ENCODE results near the gene PRKCE.

PRKCE gene

DNA sequence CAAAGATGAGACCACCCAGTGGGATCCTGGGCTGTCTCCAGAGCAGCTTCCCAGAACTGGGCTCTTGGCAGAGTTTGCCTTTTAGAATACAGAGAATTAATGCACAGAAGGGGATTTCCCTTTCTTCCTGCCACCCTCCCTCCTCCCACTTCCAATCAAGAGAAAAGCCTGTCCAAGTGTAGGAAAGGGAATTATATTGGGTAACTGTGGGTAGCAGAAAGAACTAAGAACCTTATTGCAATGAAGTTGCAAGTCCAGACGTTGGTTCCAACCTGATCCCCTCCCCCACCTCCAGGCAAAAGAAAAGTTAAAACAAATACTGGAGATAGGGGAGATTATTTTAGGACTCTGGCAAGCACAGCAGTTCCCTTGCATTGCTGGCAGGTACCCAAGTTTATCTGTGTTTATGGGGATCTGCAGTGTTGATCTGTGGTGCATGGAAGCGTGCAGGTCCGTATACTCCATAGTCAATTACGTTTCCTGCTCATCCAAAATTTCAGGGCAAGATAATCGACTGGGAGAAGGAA is 114.3 kb downstream of the PRKCE start:
- no peak for TF ChIP-seq JUND (IDR thresholded peaks at IDR 0.05; ENCODE audit: low read depth)
- peak in 1 of 2 experiments; percentile 55 for DNase-seq (ENCODE audit: low read depth in 1 of 2, low spot score in 1 of 2)
- in situ Hi-C loops (cut with HindIII; ENCODE audit: low pct_unique_long_range_greater_than_20kb, low sequenced_read_pairs) = no loop called here

DNA sequence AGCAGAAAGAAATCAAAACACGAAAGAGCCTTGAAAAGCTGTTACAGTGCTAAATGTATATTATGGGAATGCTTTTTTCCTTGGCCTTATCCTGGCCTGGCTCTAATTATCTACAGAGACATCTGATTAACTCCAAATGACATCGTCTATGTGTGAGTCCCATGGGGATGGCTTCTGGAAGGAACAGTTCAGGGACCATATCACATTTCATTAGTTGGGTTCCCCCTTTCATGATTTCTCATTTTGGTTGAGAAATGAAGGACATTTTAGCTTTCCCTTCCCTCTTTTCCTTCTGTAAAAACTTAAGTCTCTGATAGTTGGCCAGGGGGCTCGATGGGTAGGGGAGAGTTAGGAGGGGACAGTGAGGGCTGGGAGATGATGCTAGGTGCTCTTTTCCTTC is 116.7 kb downstream of the PRKCE start:
- in situ Hi-C loops (cut with HindIII; ENCODE audit: low pct_unique_long_range_greater_than_20kb, low sequenced_read_pairs) = no loop called here
- DNase-seq (ENCODE audit: low read depth in 1 of 2, low spot score in 1 of 2) = no peak
- TF ChIP-seq JUND (IDR thresholded peaks at IDR 0.05; ENCODE audit: low read depth) = no peak

DNA sequence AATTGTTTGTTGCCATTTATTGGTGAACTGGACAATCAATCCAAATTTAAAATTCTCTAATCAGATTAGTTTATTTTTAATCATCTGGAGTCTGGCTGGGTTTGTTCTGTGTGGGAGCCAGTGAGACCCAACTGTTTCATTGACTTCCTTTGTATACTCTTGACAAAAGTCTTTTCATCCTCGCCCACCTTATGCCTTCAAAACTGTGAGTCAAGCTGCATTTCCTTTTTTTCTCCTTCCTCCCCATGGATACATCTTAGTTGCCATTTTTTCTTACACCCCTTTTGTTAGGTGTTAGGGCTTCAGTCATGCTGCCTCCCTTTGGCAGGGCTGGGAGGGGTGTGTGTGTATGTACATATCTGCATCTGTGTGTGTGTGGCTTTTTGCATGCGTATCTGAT is 117.6 kb downstream of the PRKCE start:
- no peak for TF ChIP-seq JUND (IDR thresholded peaks at IDR 0.05; ENCODE audit: low read depth)
- in situ Hi-C loops (cut with HindIII; ENCODE audit: low pct_unique_long_range_greater_than_20kb, low sequenced_read_pairs) = no loop called here
- DNase-seq (ENCODE audit: low read depth in 1 of 2, low spot score in 1 of 2) = no peak

DNA sequence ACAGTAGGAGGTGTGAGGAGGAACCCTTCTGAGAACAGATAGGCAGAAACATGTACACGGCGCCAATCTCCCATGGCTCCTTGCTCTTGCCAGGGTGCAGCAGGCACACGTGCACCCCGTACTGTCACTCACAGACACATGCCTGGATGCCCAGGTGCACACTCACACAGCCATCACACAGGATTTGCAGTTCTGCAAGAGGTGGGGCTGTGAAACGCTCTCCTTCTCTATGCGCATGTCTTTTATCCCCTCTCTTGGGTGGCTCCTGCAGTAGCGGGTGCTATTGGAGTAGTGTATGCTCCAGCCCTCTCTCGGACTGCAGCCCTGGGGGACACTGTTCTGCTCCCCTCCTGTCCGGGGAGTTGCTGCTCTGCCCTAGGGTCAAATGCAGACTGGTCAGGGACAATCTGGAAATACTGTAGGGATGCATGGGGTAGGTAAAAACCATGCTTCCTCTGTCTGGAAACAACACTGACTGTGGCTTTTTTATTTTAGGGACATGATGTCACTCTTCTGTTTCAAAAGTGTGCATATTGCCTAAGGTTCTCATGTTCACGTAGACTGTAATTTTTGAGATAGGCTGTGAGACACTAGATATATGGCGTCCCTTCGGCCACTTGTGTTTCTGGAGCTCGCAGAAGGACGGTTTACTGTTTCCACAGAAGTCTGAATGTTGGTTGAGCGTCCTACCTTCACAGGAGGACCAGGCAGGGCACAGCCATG is 118.5 kb downstream of the PRKCE start:
- no peak for DNase-seq (ENCODE audit: low read depth in 1 of 2, low spot score in 1 of 2)
- TF ChIP-seq JUND (IDR thresholded peaks at IDR 0.05; ENCODE audit: low read depth) = no peak
- in situ Hi-C loops (cut with HindIII; ENCODE audit: low pct_unique_long_range_greater_than_20kb, low sequenced_read_pairs) = no loop called here

DNA sequence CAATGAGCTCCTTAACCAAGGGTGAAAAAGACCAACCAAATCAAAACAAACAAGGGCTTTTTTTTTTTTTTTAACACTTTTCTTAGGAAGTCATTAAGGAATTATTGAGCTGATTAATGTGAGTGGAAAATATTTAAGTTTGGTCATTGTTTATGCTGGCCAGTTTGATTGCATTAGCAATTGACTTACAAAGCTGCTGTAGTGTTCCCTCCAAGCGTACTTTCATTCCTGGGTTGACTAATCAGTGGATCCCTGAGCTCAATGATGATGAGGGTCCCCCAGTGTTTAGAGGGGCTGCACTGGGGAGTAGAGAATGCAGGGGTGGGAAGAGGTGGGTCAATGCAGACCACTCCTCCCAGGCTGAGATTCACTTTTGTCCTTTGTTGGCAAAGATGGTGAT is 119.3 kb downstream of the PRKCE start:
- in situ Hi-C loops (cut with HindIII; ENCODE audit: low pct_unique_long_range_greater_than_20kb, low sequenced_read_pairs) = no loop called here
- no peak for DNase-seq (ENCODE audit: low read depth in 1 of 2, low spot score in 1 of 2)
- TF ChIP-seq JUND (IDR thresholded peaks at IDR 0.05; ENCODE audit: low read depth) = no peak

DNA sequence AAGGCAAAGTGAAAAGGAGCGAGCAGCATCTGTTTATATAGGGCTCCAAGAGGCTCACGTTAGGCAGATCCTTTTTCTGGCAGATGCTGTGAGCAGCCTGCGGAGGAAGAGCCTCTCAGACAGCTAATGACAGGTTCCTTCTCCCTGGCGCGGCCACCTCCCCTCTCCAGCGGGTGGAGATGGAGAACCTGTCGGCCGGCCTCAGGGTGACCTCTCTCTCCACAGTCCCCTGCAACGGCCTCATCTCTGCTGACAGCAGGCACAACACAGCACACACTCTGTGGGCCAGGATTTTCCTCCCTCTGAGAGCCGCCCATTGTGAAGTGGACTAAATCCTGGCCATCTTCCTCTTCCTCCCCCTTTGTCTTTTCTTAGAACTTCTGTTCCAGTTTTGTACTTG is 119.8 kb downstream of the PRKCE start:
- no peak for TF ChIP-seq JUND (IDR thresholded peaks at IDR 0.05; ENCODE audit: low read depth)
- DNase-seq (ENCODE audit: low read depth in 1 of 2, low spot score in 1 of 2) = peak in 1 of 2 experiments; percentile 26
- in situ Hi-C loops (cut with HindIII; ENCODE audit: low pct_unique_long_range_greater_than_20kb, low sequenced_read_pairs) = no loop called here

DNA sequence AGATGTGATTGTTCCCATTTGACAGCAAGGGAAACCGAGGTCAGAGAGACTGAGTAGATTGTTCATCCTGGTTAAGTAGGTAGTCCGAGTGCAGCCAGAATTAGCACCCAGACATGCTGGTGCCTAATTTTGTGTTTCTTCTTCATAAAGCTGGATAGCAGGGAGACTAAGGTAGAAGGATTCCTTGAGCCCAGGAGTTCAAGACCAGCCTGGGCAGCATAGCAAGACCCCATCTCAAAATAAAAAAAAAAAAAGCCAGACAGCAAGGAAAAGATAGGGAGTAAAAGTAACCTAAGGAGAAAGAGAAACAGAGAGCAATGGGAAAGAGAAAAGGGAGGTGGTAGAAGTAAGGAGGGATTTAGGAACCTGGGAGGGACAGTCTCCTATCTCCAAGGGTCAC is 120.6 kb downstream of the PRKCE start:
- no peak for TF ChIP-seq JUND (IDR thresholded peaks at IDR 0.05; ENCODE audit: low read depth)
- DNase-seq (ENCODE audit: low read depth in 1 of 2, low spot score in 1 of 2) = no peak
- in situ Hi-C loops (cut with HindIII; ENCODE audit: low pct_unique_long_range_greater_than_20kb, low sequenced_read_pairs) = no loop called here

DNA sequence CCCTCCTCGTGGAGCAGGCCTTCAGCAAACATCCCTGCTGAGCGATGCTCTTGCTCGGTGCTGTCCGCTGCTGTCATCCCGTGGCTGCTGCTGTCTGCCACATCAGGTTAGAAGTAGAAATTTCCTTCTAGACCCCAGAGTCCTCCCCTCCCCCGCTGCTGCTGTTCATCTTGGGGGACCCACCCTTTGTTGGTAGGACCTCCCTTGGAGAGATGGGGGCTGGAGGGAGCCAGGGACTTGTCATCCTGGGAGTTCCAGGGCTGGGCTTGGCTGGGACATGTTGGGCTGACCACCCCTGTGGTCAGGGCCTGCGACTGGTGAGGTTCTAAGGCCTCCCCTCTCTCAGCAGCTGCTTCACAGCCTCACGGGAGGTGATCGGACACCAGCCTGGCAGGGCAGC is 122.4 kb downstream of the PRKCE start:
- DNase-seq (ENCODE audit: low read depth in 1 of 2, low spot score in 1 of 2) = no peak
- TF ChIP-seq JUND (IDR thresholded peaks at IDR 0.05; ENCODE audit: low read depth) = no peak
- in situ Hi-C loops (cut with HindIII; ENCODE audit: low pct_unique_long_range_greater_than_20kb, low sequenced_read_pairs) = no loop called here

DNA sequence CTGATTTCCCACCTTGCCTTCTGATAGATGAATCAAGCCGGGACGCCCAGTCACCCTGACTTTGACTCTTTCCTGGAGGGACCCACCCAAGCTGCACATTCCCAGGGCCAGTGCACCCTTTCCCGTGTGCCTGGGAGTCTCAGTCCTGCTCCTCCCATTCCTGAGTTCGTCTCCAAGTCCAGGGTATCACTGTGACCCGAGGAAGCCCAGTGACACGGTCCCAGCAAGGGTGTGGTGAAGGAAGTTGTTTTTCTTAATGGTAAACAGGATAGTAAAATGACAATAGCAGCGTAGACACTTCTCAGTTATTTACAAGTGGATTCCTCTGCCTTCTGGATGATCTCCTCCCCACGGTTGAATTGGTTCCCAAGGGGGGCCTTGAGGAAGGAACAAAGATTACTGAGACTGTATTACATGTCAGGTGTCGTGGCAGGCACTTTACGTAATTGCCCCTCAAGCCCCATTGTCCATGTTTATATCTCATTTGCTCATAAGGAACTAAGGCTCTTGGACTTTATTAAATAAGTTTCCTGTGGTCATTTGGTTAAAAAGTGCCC is 123.3 kb downstream of the PRKCE start:
- no peak for TF ChIP-seq JUND (IDR thresholded peaks at IDR 0.05; ENCODE audit: low read depth)
- in situ Hi-C loops (cut with HindIII; ENCODE audit: low pct_unique_long_range_greater_than_20kb, low sequenced_read_pairs) = no loop called here
- no peak for DNase-seq (ENCODE audit: low read depth in 1 of 2, low spot score in 1 of 2)

DNA sequence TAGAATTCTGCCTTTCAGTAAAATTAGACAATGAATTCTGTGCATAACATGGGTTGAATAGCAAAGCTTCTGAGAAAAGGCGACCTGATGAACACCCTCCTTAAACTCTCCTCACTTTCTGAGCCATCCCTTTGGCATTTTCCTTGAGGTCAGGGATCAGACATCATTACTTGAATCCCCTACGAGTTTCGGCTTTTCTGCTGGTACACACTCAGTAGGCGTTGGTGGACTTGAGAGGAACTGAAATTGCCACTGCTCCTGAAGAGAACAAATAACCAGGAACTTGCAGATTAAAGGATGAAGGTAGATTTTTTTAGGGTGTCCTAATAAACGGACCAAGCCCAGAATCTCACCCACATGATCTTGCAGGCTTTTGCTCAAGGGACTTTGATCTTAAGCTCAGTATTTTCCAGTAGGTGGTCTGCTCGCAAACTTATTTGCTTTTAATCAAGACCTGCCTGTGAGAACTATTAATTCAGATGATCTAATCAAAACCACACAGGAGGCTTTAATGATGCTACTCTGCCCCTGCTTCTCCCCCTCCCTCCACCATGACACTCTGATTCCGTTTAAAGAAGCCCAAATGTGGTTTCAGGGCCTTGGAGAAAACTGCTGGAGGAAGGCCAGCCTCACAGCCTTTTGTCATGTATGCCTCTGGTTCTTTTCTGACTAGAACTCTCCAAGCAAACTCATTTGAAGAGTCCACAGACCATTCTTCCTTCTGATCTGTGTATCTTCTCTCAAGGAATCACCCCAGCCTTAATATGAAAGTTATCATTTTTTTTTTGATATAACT is 124.9 kb downstream of the PRKCE start:
- DNase-seq (ENCODE audit: low read depth in 1 of 2, low spot score in 1 of 2) = no peak
- in situ Hi-C loops (cut with HindIII; ENCODE audit: low pct_unique_long_range_greater_than_20kb, low sequenced_read_pairs) = no loop called here
- TF ChIP-seq JUND (IDR thresholded peaks at IDR 0.05; ENCODE audit: low read depth) = no peak

DNA sequence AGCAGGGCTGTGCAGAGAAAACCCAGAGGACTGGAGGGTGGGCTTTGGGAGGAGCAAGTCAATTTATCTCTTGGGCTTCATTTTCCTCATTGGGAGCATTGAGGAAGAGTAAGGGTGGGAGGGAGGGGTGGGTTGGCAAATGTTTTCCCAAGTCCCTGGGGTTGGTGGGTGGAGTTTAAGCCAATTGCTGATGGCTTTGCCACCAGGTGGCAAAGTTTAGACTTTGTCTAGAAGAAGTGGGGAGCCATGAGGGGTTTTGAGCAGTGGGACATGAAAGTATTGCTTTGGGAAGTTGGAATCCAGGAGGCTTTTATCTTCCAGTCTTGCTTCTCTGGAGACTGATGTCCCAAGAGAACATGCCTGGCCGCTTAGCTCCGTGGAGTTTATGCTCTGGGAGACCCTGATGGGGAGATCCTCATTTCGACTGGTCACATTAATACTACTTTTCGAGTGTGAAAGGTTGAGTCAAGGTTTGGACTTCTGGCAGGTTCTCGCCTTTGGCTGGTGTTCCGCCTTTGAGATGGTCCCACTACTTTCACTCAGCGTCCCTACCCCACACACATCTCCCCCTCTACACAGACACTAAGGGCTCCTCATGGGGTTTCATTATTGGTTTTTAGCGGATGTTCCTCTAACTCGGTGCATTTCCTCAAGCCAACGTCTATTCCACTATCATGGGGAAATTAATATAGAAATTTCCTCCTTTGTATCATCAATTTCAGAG is 126.7 kb downstream of the PRKCE start:
- peak in 1 of 2 experiments; percentile 35 for DNase-seq (ENCODE audit: low read depth in 1 of 2, low spot score in 1 of 2)
- no peak for TF ChIP-seq JUND (IDR thresholded peaks at IDR 0.05; ENCODE audit: low read depth)
- in situ Hi-C loops (cut with HindIII; ENCODE audit: low pct_unique_long_range_greater_than_20kb, low sequenced_read_pairs) = no loop called here

DNA sequence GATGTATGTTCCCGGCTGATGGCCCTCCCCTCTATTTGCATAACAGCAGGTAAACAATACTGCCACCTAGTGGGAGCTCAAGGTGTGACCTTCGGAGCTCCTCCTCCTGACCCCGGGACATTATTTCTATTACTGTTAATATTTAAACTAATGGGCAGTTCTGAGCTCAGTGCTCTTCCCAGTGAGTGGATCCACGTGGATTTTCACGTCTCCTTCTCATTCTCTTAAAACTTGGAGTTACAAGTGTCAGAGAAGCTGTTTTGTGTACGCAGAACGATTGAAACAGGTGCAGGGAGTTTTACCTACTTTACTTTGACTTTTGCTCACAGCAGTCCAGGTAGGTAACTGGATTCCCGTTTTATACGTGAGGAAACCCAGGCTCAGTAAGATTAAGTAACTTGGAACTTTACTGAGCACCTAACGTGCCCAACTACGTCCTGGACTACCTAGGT is 127.3 kb downstream of the PRKCE start:
- no peak for TF ChIP-seq JUND (IDR thresholded peaks at IDR 0.05; ENCODE audit: low read depth)
- in situ Hi-C loops (cut with HindIII; ENCODE audit: low pct_unique_long_range_greater_than_20kb, low sequenced_read_pairs) = no loop called here
- DNase-seq (ENCODE audit: low read depth in 1 of 2, low spot score in 1 of 2) = peak; percentile 45 to 62
